Neural cell (in vitro differentiated cells): ENCODE data around the gene YIPF4. TPM values are rescaled to one million over a fixed set of nuclear protein-coding genes. Genes with fewer than 3 reads are reported as not detected.

ENCODE experiments used
- H2AFZ ChIP-seq: fragments of 200-600, 300-800 bp; sonication (generic), shearing (Covaris generic); 2 replicates; pipeline ENCODE4 v1.6.0; 2014; ENCODE audit warnings: low read depth, mild to moderate bottlenecking, antibody characterized with exemption, low read length, moderate library complexity
- H3F3A ChIP-seq: fragments of 200-600 bp; shearing (Covaris generic); 2 replicates; pipeline ENCODE4 v1.6.1; 2016; ENCODE audit warnings: mild to moderate bottlenecking, moderate library complexity, mixed read lengths, antibody characterized with exemption, low read length; ENCODE audit not compliant: insufficient read depth, poor library complexity, severe bottlenecking
- H3K27ac ChIP-seq: fragments of 200-600, 300-800 bp; sonication (generic), shearing (Covaris generic); 2 replicates; pipeline ENCODE4 v1.5.1; 2014; ENCODE audit warnings: mild to moderate bottlenecking, low read length, moderate library complexity
- H3K27me3 ChIP-seq: fragments of 300-800, 200-600 bp; sonication (generic), shearing (Covaris generic); 2 replicates; pipeline ENCODE4 v1.6.0; 2014; ENCODE audit warnings: mild to moderate bottlenecking, low read depth, low read length, moderate library complexity; ENCODE audit not compliant: insufficient read depth
- H3K36me3 ChIP-seq: fragments of 300-800, 200-600 bp; sonication (generic), shearing (Covaris generic); 2 replicates; pipeline ENCODE4 v1.5.1; 2014; ENCODE audit warnings: mild to moderate bottlenecking, antibody characterized with exemption, low read length, moderate library complexity; ENCODE audit not compliant: insufficient read depth
- H3K4me2 ChIP-seq: fragments of 300-800, 200-600 bp; sonication (generic), shearing (Covaris generic); 2 replicates; pipeline ENCODE4 v1.6.0; 2014; ENCODE audit warnings: mild to moderate bottlenecking, low read length
- H3K4me3 ChIP-seq: fragments of 300-800, 200-600 bp; sonication (generic), shearing (Covaris generic); 2 replicates; pipeline ENCODE4 v1.5.1; 2014; ENCODE audit warnings: mild to moderate bottlenecking, low read length, moderate library complexity
- H3K79me2 ChIP-seq: fragments of 200-600 bp; shearing (Covaris generic); replicated peaks from 2 replicates; pipeline ENCODE4 v1.6.0; 2014; ENCODE audit warnings: mild to moderate bottlenecking, low read length, moderate library complexity; ENCODE audit not compliant: insufficient read depth
- H3K9ac ChIP-seq: fragments of 300-800, 200-600 bp; sonication (generic), shearing (Covaris generic); 2 replicates; pipeline ENCODE4 v1.6.1; 2016; ENCODE audit warnings: mild to moderate bottlenecking, low read length, mixed read lengths
- H3K9me2 ChIP-seq: fragments of 200-600 bp; shearing (Covaris generic); 2 replicates; pipeline ENCODE4 v1.6.1; 2016; ENCODE audit warnings: mild to moderate bottlenecking, low read length, mixed read lengths; ENCODE audit not compliant: insufficient read depth
- H3K9me3 ChIP-seq: fragments of 200-600, 300-800 bp; sonication (generic), shearing (Covaris generic); 2 replicates; pipeline ENCODE4 v1.6.1; 2016; ENCODE audit warnings: mild to moderate bottlenecking, mixed run types, low read length, moderate library complexity, mixed read lengths
- H4K20me1 ChIP-seq: fragments of 200-600 bp; shearing (Covaris generic); 2 replicates; pipeline ENCODE4 v1.6.1; 2016; ENCODE audit warnings: mild to moderate bottlenecking, mixed run types; ENCODE audit not compliant: insufficient read depth
- CTCF ChIP-seq: fragments of 450-650 bp; IDR thresholded peaks from 2 replicates; pipeline ENCODE4 v1.5.1; 2014; ENCODE audit warnings: antibody characterized with exemption, mild to moderate bottlenecking, moderate library complexity; ENCODE audit not compliant: poor library complexity, severe bottlenecking
- EP300 ChIP-seq: fragments of 450-650 bp; conservative IDR thresholded peaks from 2 replicates; pipeline ENCODE4 v1.6.1; 2014; ENCODE audit warnings: antibody characterized with exemption, mild to moderate bottlenecking, moderate library complexity; ENCODE audit not compliant: poor library complexity, severe bottlenecking
- EZH2 ChIP-seq: fragments of 200-600, 300-800 bp; shearing (Covaris generic), sonication (generic); IDR thresholded peaks from 2 replicates; pipeline ENCODE4 v1.6.1; 2014; ENCODE audit warnings: antibody characterized with exemption, low read length, borderline replicate concordance, mild to moderate bottlenecking; ENCODE audit not compliant: insufficient read depth, poor library complexity, severe bottlenecking
- MXI1 ChIP-seq: fragments of 450-650 bp; conservative IDR thresholded peaks from 2 replicates; pipeline ENCODE4 v1.6.1; 2014; ENCODE audit warnings: antibody characterized with exemption, mild to moderate bottlenecking; ENCODE audit not compliant: poor library complexity, severe bottlenecking
- POLR2AphosphoS5 ChIP-seq: IDR thresholded peaks from 2 replicates; pipeline ENCODE4 v1.6.1; 2012
- RAD21 ChIP-seq: fragments of 450-650 bp; conservative IDR thresholded peaks from 2 replicates; pipeline ENCODE4 v1.6.1; 2014; ENCODE audit warnings: antibody characterized with exemption, mild to moderate bottlenecking, moderate library complexity
- REST ChIP-seq: IDR thresholded peaks from 2 replicates; pipeline ENCODE4 v1.6.1; 2012; ENCODE audit warnings: borderline replicate concordance
- SMC3 ChIP-seq: fragments of 450-650 bp; conservative IDR thresholded peaks from 2 replicates; pipeline ENCODE4 v1.6.1; 2014; ENCODE audit warnings: antibody characterized with exemption, mild to moderate bottlenecking, moderate library complexity; ENCODE audit not compliant: poor library complexity
- TAF1 ChIP-seq: IDR thresholded peaks from 2 replicates; pipeline ENCODE4 v1.6.1; 2012; ENCODE audit warnings: low read depth
- polyA plus RNA-seq: library from polyadenylated mRNA; depleted of rRNA; stranded (reverse); fragments of >200 nt; gene quantifications from 2 replicates; pipeline ENCODE4 v1.2.3, GENCODE V29; 2014

Gene YIPF4
- polyA plus RNA-seq, 1 donor from 2014 or later: 33.5 TPM

- Histone ChIP-seq H4K20me1 (no peaks in the 10 kb centered on the region), H2AFZ (no peak overlapping the region), H3K4me2 (no peak overlapping the region), H3K27ac (no peak overlapping the region), H3K9me3 (no peaks in the 10 kb centered on the region), H3K36me3 (no peaks in the 10 kb centered on the region), H3K4me3 (no peak overlapping the region), H3K27me3 (no peaks in the 10 kb centered on the region), H3K9me2 (no peaks in the 10 kb centered on the region), H3K9ac (no peak overlapping the region), H3F3A (no peaks in the 10 kb centered on the region), H3K79me2 (no peaks in the 10 kb centered on the region)
- TF ChIP-seq EZH2 (no peak), RAD21 (no peak), SMC3 (no peak), CTCF (no peak), TAF1 (no peak), EP300 (no peak), POLR2AphosphoS5 (no peak), REST (no peak), MXI1 (no peak)
Measured at GRCh38 chr2:32246911-32247310, 30.8 kb upstream of the YIPF4 start.

DNA sequence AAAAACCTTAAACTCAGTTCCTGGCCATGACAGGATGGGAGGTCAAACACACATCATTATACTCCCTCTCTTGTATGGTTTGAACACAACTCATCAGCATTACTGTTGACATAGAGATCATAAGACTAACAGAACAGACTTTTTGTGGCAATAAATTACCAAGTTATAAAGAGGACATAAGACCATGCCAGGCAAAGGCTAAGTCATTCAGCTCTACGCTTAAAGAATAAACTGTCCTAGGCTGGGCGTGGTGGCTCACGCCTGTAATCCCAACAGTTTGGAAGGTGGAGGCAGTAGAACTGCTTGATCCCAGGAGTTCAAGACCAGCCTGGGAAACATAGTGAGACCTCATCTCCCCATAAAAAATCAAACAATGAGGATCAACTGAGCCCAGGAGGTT is 29.4 kb upstream of the YIPF4 start:
- Histone ChIP-seq H3K4me2 (no peak overlapping the region), H3K27ac (no peak overlapping the region), H3K79me2 (no peaks in the 10 kb centered on the region), H4K20me1 (no peaks in the 10 kb centered on the region), H3K27me3 (no peaks in the 10 kb centered on the region), H3K36me3 (no peaks in the 10 kb centered on the region), H3K9me3 (no peaks in the 10 kb centered on the region), H3K9ac (no peak overlapping the region), H2AFZ (no peak overlapping the region), H3K9me2 (no peaks in the 10 kb centered on the region), H3F3A (no peaks in the 10 kb centered on the region), H3K4me3 (no peak overlapping the region)
- no peak for TF ChIP-seq EP300
- no peak for TF ChIP-seq CTCF
- no peak for TF ChIP-seq EZH2
- TF ChIP-seq REST: no peak
- TF ChIP-seq MXI1: no peak
- TF ChIP-seq TAF1: no peak
- no peak for TF ChIP-seq POLR2AphosphoS5
- no peak for TF ChIP-seq RAD21
- no peak for TF ChIP-seq SMC3
